Panc1 (cell line): Measurements from ENCODE around the gene DOK7.

Experiments
- POLR2AphosphoS5 ChIP-seq: IDR thresholded peaks from 2 replicates; pipeline ENCODE4 v1.6.1; 2012; ENCODE audit warnings: mild to moderate bottlenecking, low read depth, low read length, moderate library complexity
- TF ChIP-seq, protein P1 (sequence below): fragments of 450-650 bp; IDR thresholded peaks from 2 replicates; pipeline ENCODE4 v1.5.1; 2017; ENCODE audit warnings: mild to moderate bottlenecking

DNA sequence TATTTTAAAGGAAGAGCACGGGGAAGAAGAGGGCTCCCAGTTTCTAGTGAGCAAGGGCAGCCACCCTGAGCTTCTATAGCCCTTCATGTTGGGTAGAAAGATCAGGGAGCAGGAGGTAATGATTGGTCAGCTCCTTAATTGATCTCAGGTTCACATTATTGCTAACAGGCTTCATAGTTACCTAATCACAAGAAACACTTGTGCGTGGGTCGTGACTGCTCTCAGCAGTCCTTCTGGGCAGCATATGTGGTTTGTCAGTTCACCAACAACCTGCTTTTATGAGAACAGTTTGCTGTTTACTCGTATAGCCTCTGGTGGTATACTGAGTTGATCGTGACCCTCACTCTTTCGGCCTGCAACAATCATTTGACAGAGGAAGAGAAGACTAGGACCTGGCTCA, 4.7 kb upstream of the DOK7 start:
- TF ChIP-seq, protein P1, sequence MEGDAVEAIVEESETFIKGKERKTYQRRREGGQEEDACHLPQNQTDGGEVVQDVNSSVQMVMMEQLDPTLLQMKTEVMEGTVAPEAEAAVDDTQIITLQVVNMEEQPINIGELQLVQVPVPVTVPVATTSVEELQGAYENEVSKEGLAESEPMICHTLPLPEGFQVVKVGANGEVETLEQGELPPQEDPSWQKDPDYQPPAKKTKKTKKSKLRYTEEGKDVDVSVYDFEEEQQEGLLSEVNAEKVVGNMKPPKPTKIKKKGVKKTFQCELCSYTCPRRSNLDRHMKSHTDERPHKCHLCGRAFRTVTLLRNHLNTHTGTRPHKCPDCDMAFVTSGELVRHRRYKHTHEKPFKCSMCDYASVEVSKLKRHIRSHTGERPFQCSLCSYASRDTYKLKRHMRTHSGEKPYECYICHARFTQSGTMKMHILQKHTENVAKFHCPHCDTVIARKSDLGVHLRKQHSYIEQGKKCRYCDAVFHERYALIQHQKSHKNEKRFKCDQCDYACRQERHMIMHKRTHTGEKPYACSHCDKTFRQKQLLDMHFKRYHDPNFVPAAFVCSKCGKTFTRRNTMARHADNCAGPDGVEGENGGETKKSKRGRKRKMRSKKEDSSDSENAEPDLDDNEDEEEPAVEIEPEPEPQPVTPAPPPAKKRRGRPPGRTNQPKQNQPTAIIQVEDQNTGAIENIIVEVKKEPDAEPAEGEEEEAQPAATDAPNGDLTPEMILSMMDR, result no peak
- no peak for TF ChIP-seq POLR2AphosphoS5
